Stomach (tissue), 9 donors: ENCODE results near the gene PEX26. TPM values are rescaled to one million over a fixed set of nuclear protein-coding genes. Genes with fewer than 3 reads are reported as not detected.
"Not testable (repeated sequence)": the region's sequence is repeated elsewhere in the genome, so short reads cannot be mapped to it uniquely, and the experiment has no call there.

ENCODE experiments used
- DNase-seq, 2 donors: peaks; one replicate each; pipeline versions ENCODE4 v3.0.0 to v3.0.0-alpha.2; 2013 to 2019
- H3K27ac ChIP-seq, 5 donors: fragments of 200-600 bp in 4 of 5; sonication (generic) in 4 of 5; one replicate each; pipeline ENCODE4 v1.5.1; 2013 to 2019; ENCODE audit warnings: mild to moderate bottlenecking in 1 of 5, moderate library complexity in 1 of 5
- H3K27me3 ChIP-seq, 3 donors: fragments of 200-600 bp; sonication (generic); one replicate each; pipeline ENCODE4 v1.5.1; 2017 to 2019; ENCODE audit warnings: mixed run types in 1 of 3
- H3K36me3 ChIP-seq, 4 donors: fragments of 200-600 bp; sonication (generic); 1 replicate in 3 of 4; 2 replicates in 1 of 4; pipeline ENCODE4 v1.5.1; 2016 to 2019
- H3K4me1 ChIP-seq, 4 donors: fragments of 200-600 bp; sonication (generic); one replicate each; pipeline ENCODE4 v1.5.1; 2016 to 2019
- H3K4me3 ChIP-seq, 4 donors: fragments of 200-600 bp; sonication (generic) in 3 of 4; one replicate each; pipeline ENCODE4 v1.5.1; 2016 to 2019; ENCODE audit warnings: mild to moderate bottlenecking in 1 of 4
- H3K9me3 ChIP-seq, 4 donors: fragments of 200-600 bp; sonication (generic); one replicate each; pipeline ENCODE4 v1.5.1; 2016 to 2019
- EP300 ChIP-seq: sonication (generic); formaldehyde crosslinking; IDR thresholded peaks from one replicate; pipeline ENCODE4 v1.6.1; 2017; ENCODE audit warnings: antibody characterized with exemption
- POLR2A ChIP-seq, 4 donors: fragments of 450-650 bp; IDR thresholded peaks; one replicate each; pipeline ENCODE4 v1.6.1; 2016; ENCODE audit warnings: antibody characterized with exemption in 4 of 4, control low read depth in 2 of 4, mild to moderate bottlenecking in 1 of 4, moderate library complexity in 1 of 4
- POLR2AphosphoS5 ChIP-seq, 3 donors: sonication (generic); formaldehyde crosslinking; IDR thresholded peaks; one replicate each; pipeline ENCODE4 v1.6.1; 2016; ENCODE audit warnings: antibody characterized with exemption in 3 of 3
- WGBS, 5 donors: extraction: QIAGEN DNeasy Blood & Tissue Kit in 3 of 5; methylation state at CpG; one replicate each; pipeline versions ENCODE4 v1.1.5 to v1.1.7; 2013 to 2018; 5-methylcytosine and 5-hydroxymethylcytosine counted together
- intact Hi-C: fragments of 100-400 bp; cut with DNase I; formaldehyde crosslinking; loops from one replicate; pipeline ENCODE4 v1.15.1; 2023; ENCODE audit warnings: low total_unique reads
- polyA plus RNA-seq, 3 donors: library from polyadenylated mRNA; stranded (reverse); fragments of 200-250 nt; gene quantifications; one replicate each; pipeline ENCODE4 v1.2.3, GENCODE V29; 2013
- total RNA-seq, 5 donors: library from RNA; depleted of rRNA; stranded (reverse); fragments of >200 nt; gene quantifications; one replicate each; pipeline versions ENCODE4 v1.1.0 to v1.2.3, GENCODE V29; 2014 to 2016
- TF ChIP-seq, protein P1 (sequence below), 7 experiments: fragments of 450-650 bp in 4 of 7; fragments of 200-600 bp in 3 of 7; sonication (generic) in 3 of 7; IDR thresholded peaks; one replicate each; pipeline ENCODE4 v1.5.1; 2016 to 2019; ENCODE audit warnings: antibody characterized with exemption in 7 of 7, control low read depth in 2 of 7, mild to moderate bottlenecking in 1 of 7
- donor health status: healthy with polysubstance abuse.
- donor health status: Bipolar disorder and iron deficiency.
- donor health status: healthy.

PEX26 gene
- total and polyA plus RNA-seq, 8 donors, result 6.7 to 564 (median 16.5) TPM

DNA sequence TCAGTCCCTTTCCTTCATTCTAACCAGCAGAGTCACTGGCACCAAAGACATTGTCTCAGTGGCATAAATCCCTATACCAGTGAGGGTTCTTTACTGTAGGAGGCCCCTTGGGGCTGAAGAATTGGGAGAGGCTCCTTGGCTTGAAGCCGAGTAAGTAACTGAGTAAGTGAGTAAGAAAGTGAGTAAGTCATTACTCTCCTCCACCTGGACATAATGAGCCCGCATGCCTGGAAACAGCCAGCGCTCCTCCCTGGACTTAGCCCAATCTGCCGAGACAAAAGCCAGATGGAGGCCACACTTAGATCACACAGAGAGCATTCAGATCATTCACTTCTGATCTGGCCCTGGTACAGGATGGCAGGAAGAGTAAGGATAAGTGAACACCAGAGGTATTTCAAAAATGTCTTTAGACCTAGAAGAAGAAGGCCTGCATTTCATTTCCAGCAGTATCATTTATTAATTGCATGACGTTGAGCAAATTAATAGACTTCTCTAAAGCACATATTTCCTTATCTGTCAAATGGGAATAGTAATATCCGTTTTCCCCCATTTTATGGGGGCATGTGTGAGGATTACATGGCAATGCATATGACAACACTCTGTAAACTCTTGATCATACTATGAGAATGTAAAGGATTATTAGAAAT, 45.2 kb upstream of the PEX26 start:
- Histone ChIP-seq H3K4me1 (peaks cover 0 to 28% (median 0%) of the 10 kb centered on the region in 4 donors), H3K36me3 (no peaks in the 10 kb centered on the region), H3K4me3 (no peak overlapping the region), H3K27me3 (no peaks in the 10 kb centered on the region), H3K9me3 (no peaks in the 10 kb centered on the region), H3K27ac (peak overlapping the region in 3 of 5 donors; percentile 48 to 78 (median 57))
- 55 to 83% (median 73%) methylated on average over 6 of the region's 6 CpGs for WGBS, 5 donors
- no peak for TF ChIP-seq POLR2A (IDR thresholded peaks at IDR 0.05)
- TF ChIP-seq POLR2AphosphoS5 (IDR thresholded peaks at IDR 0.05), result peak in 1 of 3 donors; percentile 70
- peak in 1 of 2 donors; percentile 56 for DNase-seq
- intact Hi-C loops, result no loop called here

- Histone ChIP-seq H3K4me1 (peaks cover 0 to 28% (median 0%) of the 10 kb centered on the region in 4 donors), H3K27ac (peak overlapping the region in 4 of 5 donors; percentile 47 to 78 (median 53)), H3K27me3 (no peaks in the 10 kb centered on the region), H3K36me3 (no peaks in the 10 kb centered on the region), H3K4me3 (no peak overlapping the region), H3K9me3 (no peaks in the 10 kb centered on the region)
- no peak for DNase-seq
- 75 to 85% (median 80%) methylated on average over 6 of the region's 6 CpGs for WGBS, 5 donors
- intact Hi-C loops, result no loop called here
- TF ChIP-seq, protein P1, sequence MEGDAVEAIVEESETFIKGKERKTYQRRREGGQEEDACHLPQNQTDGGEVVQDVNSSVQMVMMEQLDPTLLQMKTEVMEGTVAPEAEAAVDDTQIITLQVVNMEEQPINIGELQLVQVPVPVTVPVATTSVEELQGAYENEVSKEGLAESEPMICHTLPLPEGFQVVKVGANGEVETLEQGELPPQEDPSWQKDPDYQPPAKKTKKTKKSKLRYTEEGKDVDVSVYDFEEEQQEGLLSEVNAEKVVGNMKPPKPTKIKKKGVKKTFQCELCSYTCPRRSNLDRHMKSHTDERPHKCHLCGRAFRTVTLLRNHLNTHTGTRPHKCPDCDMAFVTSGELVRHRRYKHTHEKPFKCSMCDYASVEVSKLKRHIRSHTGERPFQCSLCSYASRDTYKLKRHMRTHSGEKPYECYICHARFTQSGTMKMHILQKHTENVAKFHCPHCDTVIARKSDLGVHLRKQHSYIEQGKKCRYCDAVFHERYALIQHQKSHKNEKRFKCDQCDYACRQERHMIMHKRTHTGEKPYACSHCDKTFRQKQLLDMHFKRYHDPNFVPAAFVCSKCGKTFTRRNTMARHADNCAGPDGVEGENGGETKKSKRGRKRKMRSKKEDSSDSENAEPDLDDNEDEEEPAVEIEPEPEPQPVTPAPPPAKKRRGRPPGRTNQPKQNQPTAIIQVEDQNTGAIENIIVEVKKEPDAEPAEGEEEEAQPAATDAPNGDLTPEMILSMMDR (IDR thresholded peaks at IDR 0.05), result peak in 1 of 7 experiments; percentile 8
- TF ChIP-seq POLR2AphosphoS5 (IDR thresholded peaks at IDR 0.05) (peak in 1 of 3 donors; percentile 9), EP300 (no peak)
These were observed 44.4 kb upstream of the PEX26 start for GRCh38 chr22:18033204-18033998.

- no peaks in the 10 kb centered on the region for H3K27me3 ChIP-seq
- no peaks in the 10 kb centered on the region for H3K9me3 ChIP-seq
- 75 to 94% (median 80%) methylated on average over 3 of the region's 3 CpGs for WGBS, 5 donors
- DNase-seq, result no peak
- intact Hi-C loops, result no loop called here
- TF ChIP-seq, protein P1 (IDR thresholded peaks at IDR 0.05), result no peak
- no peak for TF ChIP-seq POLR2AphosphoS5 (IDR thresholded peaks at IDR 0.05)
- TF ChIP-seq POLR2A (IDR thresholded peaks at IDR 0.05), result no peak
- no peak for TF ChIP-seq EP300
- no peak overlapping the region for H3K4me3 ChIP-seq
- no peaks in the 10 kb centered on the region for H3K36me3 ChIP-seq
- H3K27ac ChIP-seq, result peak overlapping the region in 4 of 5 donors; percentile 45 to 78 (median 52)
- H3K4me1 ChIP-seq, result peaks cover 0 to 28% (median 0%) of the 10 kb centered on the region in 4 donors
These were observed 43.7 kb upstream of the PEX26 start for GRCh38 chr22:18034076-18034475.

DNA sequence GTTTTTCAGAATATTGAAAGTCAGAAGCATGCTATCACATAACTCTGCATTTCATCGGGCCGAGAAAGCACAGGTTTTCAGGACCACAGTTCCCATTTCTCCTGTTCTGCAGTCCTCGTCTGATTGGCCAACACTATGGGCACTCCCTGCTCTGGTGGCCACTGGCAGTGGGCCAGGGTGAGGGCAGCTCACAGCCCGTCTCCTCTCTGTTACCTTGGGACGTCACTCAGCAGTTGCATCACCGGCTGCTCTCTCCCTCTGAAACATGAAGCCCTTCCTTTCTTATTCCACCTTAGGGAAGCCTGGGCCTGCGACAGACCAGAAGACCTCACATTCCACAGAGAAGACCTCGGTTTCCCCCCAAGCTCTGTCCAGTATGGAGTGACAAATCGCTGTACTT, 42.0 kb upstream of the PEX26 start:
- DNase-seq, result peak; percentile 36 to 60
- Histone ChIP-seq H3K9me3 (no peaks in the 10 kb centered on the region), H3K36me3 (no peaks in the 10 kb centered on the region), H3K4me3 (no peak overlapping the region), H3K4me1 (peaks cover 0 to 28% (median 0%) of the 10 kb centered on the region in 4 donors), H3K27ac (peak overlapping the region in 2 of 5 donors; percentile 43 to 47), H3K27me3 (no peaks in the 10 kb centered on the region)
- WGBS, 5 donors, result 39 to 59% (median 45%) methylated on average over 9 of the region's 9 CpGs
- TF ChIP-seq, protein P1 (IDR thresholded peaks at IDR 0.05), result no peak
- no peak for TF ChIP-seq POLR2AphosphoS5 (IDR thresholded peaks at IDR 0.05)
- TF ChIP-seq EP300, result no peak
- TF ChIP-seq POLR2A (IDR thresholded peaks at IDR 0.05), result no peak
- intact Hi-C loops, result no loop called here

GRCh38 chr22:18040898-18041297, 36.9 kb upstream of the PEX26 start:
- H3K9me3 ChIP-seq, DNase-seq, intact Hi-C loops, H3K4me3 ChIP-seq, H3K36me3 ChIP-seq, H3K27ac ChIP-seq, H3K27me3 ChIP-seq: not testable (repeated sequence)
- WGBS, 5 donors, result 62 to 69% (median 65%) methylated on average over 5 to 6 of the region's 6 CpGs
- H3K4me1 ChIP-seq, result peaks cover 9 to 17% (median 9%) of the 10 kb centered on the region in 4 donors
